ENCODE data around the gene LACC1. TPM values are rescaled to one million over a fixed set of nuclear protein-coding genes. Genes with fewer than 3 reads are reported as not detected.

LACC1 gene
- total and polyA plus RNA-seq, 2 of the 13 experiments (the other 11 are each of a cell fraction or from before 2014, with no cell fraction given): 0.92 to 1.7 TPM

DNA sequence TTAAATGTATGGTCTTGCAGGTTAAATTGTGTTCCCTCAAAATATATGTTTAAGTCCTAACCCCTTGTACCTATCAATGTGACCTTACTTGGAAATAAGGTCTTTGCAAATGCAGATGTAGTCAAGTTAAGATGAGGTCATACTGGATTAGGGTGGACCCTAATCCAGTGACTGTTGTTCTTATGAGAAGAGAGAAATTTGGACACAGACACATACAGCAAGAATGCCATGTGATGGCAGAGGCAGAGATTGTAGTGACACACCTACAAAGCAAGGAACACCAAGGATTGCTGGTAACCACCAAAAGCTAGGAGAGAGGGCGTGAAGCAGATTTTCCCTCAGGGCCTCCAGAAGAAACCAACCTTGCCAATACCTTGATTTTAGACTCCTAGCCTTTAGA, 50.2 kb downstream of the LACC1 start:
- H4K20me1 ChIP-seq (ENCODE audit: insufficient read depth, low read length): no peaks in the 10 kb centered on the region
- H3K4me2 ChIP-seq (ENCODE audit: low read depth, low read length): no peak overlapping the region
- no peaks in the 10 kb centered on the region for H3K27me3 ChIP-seq (ENCODE audit: control insufficient read depth in 1 of 2, insufficient read depth in 2 of 2, low read length in 2 of 2)
- WGBS (ENCODE audit: low lambda C conversion rate): 18% methylated on average over 1 of the region's 1 CpG
- FAIRE-seq: no peak
- no peaks in the 10 kb centered on the region for H3K36me3 ChIP-seq (replicated peaks in 1 of 2; ENCODE audit: control insufficient read depth in 1 of 2, insufficient read depth in 2 of 2, low read length in 2 of 2)
- H2AFZ ChIP-seq (ENCODE audit: low read length): no peak overlapping the region
- H3K4me3 ChIP-seq (replicated peaks in 1 of 3; ENCODE audit: insufficient read depth in 1 of 3, low read depth in 2 of 3, low read length in 3 of 3): no peak overlapping the region
- POLR2A ChIA-PET: no interaction called here
- TF ChIP-seq MATR3 (CRISPR knock-in tag; IDR thresholded peaks at IDR 0.05) (no peak), FOXA3 (CRISPR knock-in tag; IDR thresholded peaks at IDR 0.05) (no peak), POLR2AphosphoS5 (IDR thresholded peaks at IDR 0.05; ENCODE audit: low read depth, low read length) (no peak), RORA (CRISPR knock-in tag; IDR thresholded peaks at IDR 0.05) (no peak), ZNF746 (CRISPR knock-in tag; IDR thresholded peaks at IDR 0.05) (no peak)
- TF ChIP-seq, protein P1, sequence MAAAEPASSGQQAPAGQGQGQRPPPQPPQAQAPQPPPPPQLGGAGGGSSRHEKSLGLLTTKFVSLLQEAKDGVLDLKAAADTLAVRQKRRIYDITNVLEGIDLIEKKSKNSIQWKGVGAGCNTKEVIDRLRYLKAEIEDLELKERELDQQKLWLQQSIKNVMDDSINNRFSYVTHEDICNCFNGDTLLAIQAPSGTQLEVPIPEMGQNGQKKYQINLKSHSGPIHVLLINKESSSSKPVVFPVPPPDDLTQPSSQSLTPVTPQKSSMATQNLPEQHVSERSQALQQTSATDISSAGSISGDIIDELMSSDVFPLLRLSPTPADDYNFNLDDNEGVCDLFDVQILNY (CRISPR knock-in tag; conservative IDR thresholded peaks at IDR 0.05): no peak
- no peak overlapping the region for H3K9ac ChIP-seq (ENCODE audit: insufficient read depth, low read depth, low read length)
- no peaks in the 10 kb centered on the region for H3K79me2 ChIP-seq (ENCODE audit: insufficient read depth, low read length)
- no TSS peak for BruUV-seq (replicated peaks)
- no peak for DNase-seq (ENCODE audit: low spot score)
- in situ Hi-C loops (cut with HindIII; ENCODE audit: extremely low pct_ligation_motif_present, low pct_unique_long_range_greater_than_20kb): no loop called here
- intact Hi-C loops (cut with micrococcal nuclease; ENCODE audit: unreplicated experiment): no loop called here
- no peak for ATAC-seq
- no peaks in the 10 kb centered on the region for H3K4me1 ChIP-seq (ENCODE audit: insufficient read depth, low read length)
- no peak overlapping the region for H3K27ac ChIP-seq (ENCODE audit: extremely low read length, insufficient read depth, low read length)
- no peaks in the 10 kb centered on the region for H3K9me3 ChIP-seq (ENCODE audit: low read length)
- CTCF ChIA-PET (ENCODE audit: low intra/inter-chr PET ratio, low total read pairs): no interaction called here

DNA sequence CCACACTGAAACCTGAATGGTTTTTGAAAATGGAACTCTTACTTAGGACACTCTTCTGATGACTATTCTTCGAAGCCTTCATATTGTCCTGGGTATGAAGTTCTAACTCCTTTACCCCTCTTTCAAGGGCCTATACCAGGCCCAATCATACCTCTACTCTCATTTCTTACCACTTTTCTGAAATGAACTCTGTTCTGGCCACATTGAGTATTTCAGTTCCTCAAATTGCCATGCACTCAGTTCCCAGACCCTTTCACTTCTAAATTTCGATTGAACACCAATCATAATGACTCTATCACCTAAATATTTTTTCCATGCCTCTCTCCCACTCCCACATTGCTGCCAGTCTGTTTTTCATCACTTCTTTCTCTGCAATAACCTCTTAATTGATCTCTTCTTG, 53.7 kb downstream of the LACC1 start:
- no peaks in the 10 kb centered on the region for H4K20me1 ChIP-seq (ENCODE audit: insufficient read depth, low read length)
- H3K27ac ChIP-seq (ENCODE audit: extremely low read length, insufficient read depth, low read length): no peak overlapping the region
- intact Hi-C loops (cut with micrococcal nuclease; ENCODE audit: unreplicated experiment) (no loop called here), in situ Hi-C loops (cut with HindIII; ENCODE audit: extremely low pct_ligation_motif_present, low pct_unique_long_range_greater_than_20kb) (no loop called here)
- CTCF ChIA-PET (ENCODE audit: low intra/inter-chr PET ratio, low total read pairs): no interaction called here
- no peaks in the 10 kb centered on the region for H3K79me2 ChIP-seq (ENCODE audit: insufficient read depth, low read length)
- H2AFZ ChIP-seq (ENCODE audit: low read length): no peak overlapping the region
- 0% methylated on average over 2 of the region's 2 CpGs for WGBS (ENCODE audit: low lambda C conversion rate)
- no peaks in the 10 kb centered on the region for H3K36me3 ChIP-seq (replicated peaks in 1 of 2; ENCODE audit: control insufficient read depth in 1 of 2, insufficient read depth in 2 of 2, low read length in 2 of 2)
- POLR2A ChIA-PET: no interaction called here
- no peak for FAIRE-seq
- no peak for ATAC-seq
- H3K27me3 ChIP-seq (ENCODE audit: control insufficient read depth in 1 of 2, insufficient read depth in 2 of 2, low read length in 2 of 2): no peaks in the 10 kb centered on the region
- no peaks in the 10 kb centered on the region for H3K9me3 ChIP-seq (ENCODE audit: low read length)
- H3K4me3 ChIP-seq (replicated peaks in 1 of 3; ENCODE audit: insufficient read depth in 1 of 3, low read depth in 2 of 3, low read length in 3 of 3): no peak overlapping the region
- H3K4me2 ChIP-seq (ENCODE audit: low read depth, low read length): no peak overlapping the region
- no peaks in the 10 kb centered on the region for H3K4me1 ChIP-seq (ENCODE audit: insufficient read depth, low read length)
- no TSS peak for BruUV-seq (replicated peaks)
- no peak for DNase-seq (ENCODE audit: low spot score)
- H3K9ac ChIP-seq (ENCODE audit: insufficient read depth, low read depth, low read length): no peak overlapping the region
- no peak for TF ChIP-seq MEIS2 (CRISPR knock-in tag; IDR thresholded peaks at IDR 0.05)
- TF ChIP-seq NFATC3 (CRISPR knock-in tag; IDR thresholded peaks at IDR 0.05): no peak
- no peak for TF ChIP-seq RBAK (CRISPR knock-in tag; IDR thresholded peaks at IDR 0.05)
- TF ChIP-seq, protein P2, sequence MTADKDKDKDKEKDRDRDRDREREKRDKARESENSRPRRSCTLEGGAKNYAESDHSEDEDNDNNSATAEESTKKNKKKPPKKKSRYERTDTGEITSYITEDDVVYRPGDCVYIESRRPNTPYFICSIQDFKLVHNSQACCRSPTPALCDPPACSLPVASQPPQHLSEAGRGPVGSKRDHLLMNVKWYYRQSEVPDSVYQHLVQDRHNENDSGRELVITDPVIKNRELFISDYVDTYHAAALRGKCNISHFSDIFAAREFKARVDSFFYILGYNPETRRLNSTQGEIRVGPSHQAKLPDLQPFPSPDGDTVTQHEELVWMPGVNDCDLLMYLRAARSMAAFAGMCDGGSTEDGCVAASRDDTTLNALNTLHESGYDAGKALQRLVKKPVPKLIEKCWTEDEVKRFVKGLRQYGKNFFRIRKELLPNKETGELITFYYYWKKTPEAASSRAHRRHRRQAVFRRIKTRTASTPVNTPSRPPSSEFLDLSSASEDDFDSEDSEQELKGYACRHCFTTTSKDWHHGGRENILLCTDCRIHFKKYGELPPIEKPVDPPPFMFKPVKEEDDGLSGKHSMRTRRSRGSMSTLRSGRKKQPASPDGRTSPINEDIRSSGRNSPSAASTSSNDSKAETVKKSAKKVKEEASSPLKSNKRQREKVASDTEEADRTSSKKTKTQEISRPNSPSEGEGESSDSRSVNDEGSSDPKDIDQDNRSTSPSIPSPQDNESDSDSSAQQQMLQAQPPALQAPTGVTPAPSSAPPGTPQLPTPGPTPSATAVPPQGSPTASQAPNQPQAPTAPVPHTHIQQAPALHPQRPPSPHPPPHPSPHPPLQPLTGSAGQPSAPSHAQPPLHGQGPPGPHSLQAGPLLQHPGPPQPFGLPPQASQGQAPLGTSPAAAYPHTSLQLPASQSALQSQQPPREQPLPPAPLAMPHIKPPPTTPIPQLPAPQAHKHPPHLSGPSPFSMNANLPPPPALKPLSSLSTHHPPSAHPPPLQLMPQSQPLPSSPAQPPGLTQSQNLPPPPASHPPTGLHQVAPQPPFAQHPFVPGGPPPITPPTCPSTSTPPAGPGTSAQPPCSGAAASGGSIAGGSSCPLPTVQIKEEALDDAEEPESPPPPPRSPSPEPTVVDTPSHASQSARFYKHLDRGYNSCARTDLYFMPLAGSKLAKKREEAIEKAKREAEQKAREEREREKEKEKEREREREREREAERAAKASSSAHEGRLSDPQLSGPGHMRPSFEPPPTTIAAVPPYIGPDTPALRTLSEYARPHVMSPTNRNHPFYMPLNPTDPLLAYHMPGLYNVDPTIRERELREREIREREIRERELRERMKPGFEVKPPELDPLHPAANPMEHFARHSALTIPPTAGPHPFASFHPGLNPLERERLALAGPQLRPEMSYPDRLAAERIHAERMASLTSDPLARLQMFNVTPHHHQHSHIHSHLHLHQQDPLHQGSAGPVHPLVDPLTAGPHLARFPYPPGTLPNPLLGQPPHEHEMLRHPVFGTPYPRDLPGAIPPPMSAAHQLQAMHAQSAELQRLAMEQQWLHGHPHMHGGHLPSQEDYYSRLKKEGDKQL (CRISPR knock-in tag; IDR thresholded peaks at IDR 0.05; ENCODE audit: low read depth): no peak
- TF ChIP-seq, protein P3, sequence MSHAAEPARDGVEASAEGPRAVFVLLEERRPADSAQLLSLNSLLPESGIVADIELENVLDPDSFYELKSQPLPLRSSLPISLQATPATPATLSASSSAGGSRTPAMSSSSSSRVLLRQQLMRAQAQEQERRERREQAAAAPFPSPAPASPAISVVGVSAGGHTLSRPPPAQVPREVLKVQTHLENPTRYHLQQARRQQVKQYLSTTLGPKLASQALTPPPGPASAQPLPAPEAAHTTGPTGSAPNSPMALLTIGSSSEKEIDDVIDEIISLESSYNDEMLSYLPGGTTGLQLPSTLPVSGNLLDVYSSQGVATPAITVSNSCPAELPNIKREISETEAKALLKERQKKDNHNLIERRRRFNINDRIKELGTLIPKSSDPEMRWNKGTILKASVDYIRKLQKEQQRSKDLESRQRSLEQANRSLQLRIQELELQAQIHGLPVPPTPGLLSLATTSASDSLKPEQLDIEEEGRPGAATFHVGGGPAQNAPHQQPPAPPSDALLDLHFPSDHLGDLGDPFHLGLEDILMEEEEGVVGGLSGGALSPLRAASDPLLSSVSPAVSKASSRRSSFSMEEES (CRISPR knock-in tag; IDR thresholded peaks at IDR 0.05): no peak
- TF ChIP-seq ISL2 (CRISPR knock-in tag; IDR thresholded peaks at IDR 0.05): no peak
- TF ChIP-seq TOE1 (CRISPR knock-in tag; IDR thresholded peaks at IDR 0.05): no peak
- no peak for TF ChIP-seq CBX1 (IDR thresholded peaks at IDR 0.05; ENCODE audit: low read depth)

Measured in HepG2 (cell line).